ENCODE data around the gene BCKDHA.
"Not testable (repeated sequence)": the region's sequence is repeated elsewhere in the genome, so short reads cannot be mapped to it uniquely, and the experiment has no call there.

BCKDHA gene

DNA sequence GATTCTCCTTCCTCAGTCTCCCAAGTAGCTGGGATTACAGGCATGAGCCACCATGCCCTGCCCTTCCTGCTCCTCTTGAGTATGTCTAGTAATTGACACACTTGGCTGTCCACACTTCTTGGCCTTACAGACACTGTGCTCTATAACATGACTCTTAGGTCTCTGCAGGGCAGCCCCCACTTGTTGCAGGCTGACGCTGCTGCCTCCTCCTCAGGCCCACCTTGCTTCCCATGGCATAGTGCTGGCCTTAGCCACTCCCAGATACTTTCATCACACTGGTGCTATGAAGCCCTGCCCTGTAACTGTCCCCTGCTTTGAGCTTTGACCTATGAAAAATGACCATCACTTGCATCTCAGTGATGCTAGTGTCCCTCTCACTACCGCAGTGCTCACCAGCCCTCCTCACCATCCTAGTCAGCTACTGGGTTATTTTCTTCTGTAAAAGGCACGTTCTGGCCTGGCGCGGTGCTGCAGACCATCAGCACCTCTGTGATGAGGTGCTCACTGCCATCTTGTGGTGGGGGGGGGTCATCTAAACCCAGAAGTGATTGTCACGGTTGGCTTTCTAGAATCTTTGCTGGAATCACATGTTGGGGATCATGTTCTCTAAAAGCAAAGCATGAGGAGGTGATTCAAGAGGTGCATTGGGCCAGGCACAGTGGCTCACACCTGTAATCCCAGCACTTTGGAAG lies 55.1 kb downstream of the BCKDHA start:
- no peak for DNase-seq

DNA sequence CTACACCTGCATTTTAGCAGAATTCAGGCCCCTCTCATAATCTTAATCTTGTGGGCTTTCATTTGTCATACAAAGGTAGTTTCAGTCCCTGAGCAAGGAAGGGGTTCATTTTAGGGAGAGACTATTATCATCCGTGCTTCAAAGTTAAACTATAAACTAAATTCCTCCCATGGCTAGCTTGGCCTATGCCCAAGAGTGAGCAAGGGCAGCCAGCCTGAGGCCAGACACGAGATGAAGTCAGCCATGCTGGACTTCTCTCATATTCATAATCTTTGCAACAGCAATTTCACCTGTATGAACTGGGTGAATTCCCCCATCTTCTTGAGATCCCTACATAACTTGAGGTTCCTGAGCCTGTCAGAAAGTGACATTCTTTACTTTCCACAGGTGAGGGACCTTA lies 58.3 kb downstream of the BCKDHA start:
- no peak for DNase-seq

DNA sequence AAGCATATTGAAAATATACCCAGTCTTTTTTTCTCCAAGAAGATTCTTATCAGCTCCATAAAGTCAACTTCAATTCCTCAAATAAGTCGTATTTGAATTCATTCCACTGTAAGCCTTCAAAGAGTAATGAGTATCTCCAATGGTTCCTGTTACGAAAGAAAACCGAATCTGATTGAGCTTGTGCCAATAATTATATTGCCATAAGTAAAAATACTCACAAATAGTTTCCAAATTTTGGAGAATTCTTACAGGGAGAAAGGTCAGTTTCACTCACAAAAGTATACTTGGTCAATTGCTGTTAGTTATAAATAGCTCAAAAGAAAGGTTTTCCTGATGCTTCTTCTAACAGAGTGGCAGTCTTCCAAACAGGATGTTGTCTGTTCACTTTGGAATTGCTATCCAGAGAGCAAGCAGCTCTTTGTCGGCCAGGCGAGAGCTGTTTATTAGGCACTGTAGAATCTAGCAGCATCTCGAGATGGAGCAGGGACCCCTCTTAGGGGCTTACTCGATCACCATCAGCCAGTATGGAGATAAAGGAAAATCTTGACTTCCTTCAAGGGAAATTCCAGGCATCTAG lies 58.8 kb downstream of the BCKDHA start:
- no peak for DNase-seq

DNA sequence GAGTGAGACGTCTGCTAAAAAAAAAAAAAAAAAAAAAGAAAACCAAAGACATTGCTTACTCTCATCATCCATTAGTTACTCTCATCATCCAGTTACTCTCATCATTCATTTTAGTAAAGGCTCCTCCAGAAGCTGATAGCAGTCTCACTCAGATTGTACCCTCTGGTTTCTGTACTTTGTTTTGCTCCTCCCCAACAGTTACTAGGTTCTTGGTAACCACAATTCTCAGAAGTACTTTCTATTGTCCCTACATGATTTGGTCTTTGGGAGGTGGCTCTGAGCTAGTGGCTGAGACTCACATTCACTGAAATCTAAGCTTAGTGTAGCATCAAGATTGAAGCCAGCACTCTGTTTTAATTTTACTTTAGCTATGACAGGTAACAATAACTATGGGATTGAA lies 59.6 kb downstream of the BCKDHA start:
- no peak for DNase-seq

DNA sequence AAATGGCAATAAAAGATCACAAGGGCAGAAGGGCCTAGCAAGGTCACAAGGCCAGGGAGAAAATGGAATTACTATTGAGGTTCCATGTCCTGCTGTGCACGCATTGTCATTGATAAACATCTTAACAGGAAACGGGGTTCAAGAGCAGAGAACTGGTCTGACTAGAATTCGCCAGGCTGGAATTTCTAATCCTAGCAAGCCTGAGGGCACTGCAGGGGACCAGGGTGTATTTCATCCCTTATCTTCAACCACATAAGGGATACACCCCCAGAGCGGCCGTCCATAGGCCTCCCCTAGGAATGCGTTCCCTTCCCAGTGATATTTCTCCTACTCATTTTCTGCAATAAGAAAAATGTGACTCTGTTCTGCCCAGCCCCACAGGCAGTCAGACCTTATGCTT lies 64.9 kb downstream of the BCKDHA start:
- no peak for DNase-seq

DNA sequence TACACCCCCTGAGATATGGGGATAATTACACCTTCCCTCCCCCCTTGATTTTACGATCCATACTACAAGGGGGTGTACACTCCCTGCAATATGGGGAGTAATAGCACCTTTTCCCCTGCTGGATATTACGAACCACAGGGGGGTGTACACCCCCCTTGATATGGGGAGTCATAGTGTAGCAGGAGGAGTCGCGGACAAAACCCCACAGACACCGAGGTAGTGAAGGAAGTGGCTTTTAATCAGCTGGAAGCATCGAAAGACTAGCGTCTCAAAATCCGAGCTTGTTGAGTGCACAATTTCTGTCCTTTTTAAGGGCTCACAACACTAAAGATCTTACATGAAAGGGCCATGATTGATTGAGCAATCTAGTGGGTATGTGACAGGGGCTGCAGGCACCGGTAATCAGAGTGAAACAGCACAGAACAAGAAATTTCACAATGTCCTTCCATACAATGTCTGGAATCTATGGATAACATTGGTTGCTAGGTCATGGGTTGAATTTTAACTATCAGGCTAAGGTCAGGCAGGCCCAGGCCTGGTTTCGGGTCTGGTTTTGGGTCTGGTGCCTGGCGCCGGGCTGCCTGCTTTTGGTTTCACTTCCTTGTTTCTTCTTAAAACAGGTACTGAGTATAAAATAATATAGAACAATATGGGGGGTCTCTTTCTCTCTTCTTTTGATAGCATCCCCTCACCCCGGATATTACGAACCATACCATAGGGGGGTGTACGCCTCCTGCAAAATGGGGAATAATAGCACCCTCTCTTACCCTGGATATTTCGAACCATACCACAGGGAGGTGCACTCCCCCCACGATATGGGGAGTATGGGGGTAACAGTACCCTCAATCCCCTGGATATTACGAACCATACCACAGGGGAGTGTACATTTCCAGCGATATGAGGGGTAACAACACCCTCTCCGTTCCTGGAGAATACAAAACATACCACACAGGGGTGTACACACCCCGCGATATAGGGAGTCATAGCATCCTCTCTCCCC lies 65.9 kb downstream of the BCKDHA start:
- DNase-seq = not testable (repeated sequence)

Data from activated CD8-positive, alpha-beta memory T cell treated with anti-CD3 and anti-CD28 coated beads, Interleukin-2, amount 50 U/mL, for 4 hours (primary cell).